ENCODE measurements around the gene INSIG1.

INSIG1 gene

DNA sequence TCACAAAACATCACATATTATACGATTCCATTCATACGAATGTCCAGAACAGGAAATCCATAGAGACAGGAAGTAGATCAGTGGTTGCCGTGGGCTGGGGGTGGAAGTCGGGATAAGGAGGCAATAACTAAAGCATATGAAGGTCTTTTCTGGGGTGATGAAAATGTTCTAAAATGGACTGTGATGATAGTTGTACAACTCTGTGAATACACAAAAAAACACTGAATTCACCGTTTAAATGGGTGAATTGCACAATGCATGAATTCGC lies 3.2 kb upstream of the INSIG1 start:
- DNase-seq (ENCODE audit: low read depth in 2 of 2), result no peak
- H3K4me3 ChIP-seq (replicated peaks in 1 of 2; ENCODE audit: low read depth in 2 of 2, low read length in 2 of 2), result no peak overlapping the region
- TF ChIP-seq, protein P1, sequence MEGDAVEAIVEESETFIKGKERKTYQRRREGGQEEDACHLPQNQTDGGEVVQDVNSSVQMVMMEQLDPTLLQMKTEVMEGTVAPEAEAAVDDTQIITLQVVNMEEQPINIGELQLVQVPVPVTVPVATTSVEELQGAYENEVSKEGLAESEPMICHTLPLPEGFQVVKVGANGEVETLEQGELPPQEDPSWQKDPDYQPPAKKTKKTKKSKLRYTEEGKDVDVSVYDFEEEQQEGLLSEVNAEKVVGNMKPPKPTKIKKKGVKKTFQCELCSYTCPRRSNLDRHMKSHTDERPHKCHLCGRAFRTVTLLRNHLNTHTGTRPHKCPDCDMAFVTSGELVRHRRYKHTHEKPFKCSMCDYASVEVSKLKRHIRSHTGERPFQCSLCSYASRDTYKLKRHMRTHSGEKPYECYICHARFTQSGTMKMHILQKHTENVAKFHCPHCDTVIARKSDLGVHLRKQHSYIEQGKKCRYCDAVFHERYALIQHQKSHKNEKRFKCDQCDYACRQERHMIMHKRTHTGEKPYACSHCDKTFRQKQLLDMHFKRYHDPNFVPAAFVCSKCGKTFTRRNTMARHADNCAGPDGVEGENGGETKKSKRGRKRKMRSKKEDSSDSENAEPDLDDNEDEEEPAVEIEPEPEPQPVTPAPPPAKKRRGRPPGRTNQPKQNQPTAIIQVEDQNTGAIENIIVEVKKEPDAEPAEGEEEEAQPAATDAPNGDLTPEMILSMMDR (IDR thresholded peaks at IDR 0.05; ENCODE audit: low read depth, low read length), result no peak

DNA sequence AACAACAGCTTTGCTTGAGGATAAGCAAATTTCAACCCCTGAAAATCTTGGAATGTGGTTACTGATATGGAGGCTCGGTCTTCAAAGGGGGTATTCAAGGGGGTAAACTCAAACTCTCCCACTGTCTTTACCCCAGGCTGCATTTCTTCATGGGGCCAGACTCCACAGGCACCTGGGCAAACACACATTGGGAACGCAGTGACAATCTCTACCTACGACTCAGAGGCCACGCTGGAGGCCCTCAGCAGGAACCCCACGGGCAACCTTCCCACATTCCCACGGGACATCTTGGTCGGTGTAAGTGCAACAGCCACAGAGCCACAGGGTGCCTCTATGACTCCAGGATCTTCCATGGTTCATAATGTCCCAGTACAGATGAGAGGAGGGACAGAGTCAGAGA lies 2.2 kb upstream of the INSIG1 start:
- TF ChIP-seq, protein P1 (IDR thresholded peaks at IDR 0.05; ENCODE audit: low read depth, low read length), result no peak
- no peak overlapping the region for H3K4me3 ChIP-seq (replicated peaks in 1 of 2; ENCODE audit: low read depth in 2 of 2, low read length in 2 of 2)
- DNase-seq (ENCODE audit: low read depth in 2 of 2), result no peak

GRCh38 chr7:155296006-155296787 lies 1.5 kb upstream of the INSIG1 start:
- TF ChIP-seq, protein P1 (IDR thresholded peaks at IDR 0.05; ENCODE audit: low read depth, low read length), result no peak
- DNase-seq (ENCODE audit: low read depth in 2 of 2), result no peak
- peak overlapping the region; percentile 56 to 61 for H3K4me3 ChIP-seq (replicated peaks in 1 of 2; ENCODE audit: low read depth in 2 of 2, low read length in 2 of 2)

GRCh38 chr7:155296788-155297516 lies 726 bp upstream of the INSIG1 start:
- DNase-seq (ENCODE audit: low read depth in 2 of 2), result peak; percentile 81 to 86
- peak overlapping the region; percentile 56 to 61 for H3K4me3 ChIP-seq (replicated peaks in 1 of 2; ENCODE audit: low read depth in 2 of 2, low read length in 2 of 2)
- TF ChIP-seq, protein P1 (IDR thresholded peaks at IDR 0.05; ENCODE audit: low read depth, low read length), result no peak

- no peak for DNase-seq (ENCODE audit: low read depth in 2 of 2)
- H3K4me3 ChIP-seq (replicated peaks in 1 of 2; ENCODE audit: low read depth in 2 of 2, low read length in 2 of 2), result peak overlapping the region; percentile 85 to 87
- TF ChIP-seq, protein P1 (IDR thresholded peaks at IDR 0.05; ENCODE audit: low read depth, low read length), result no peak
These were observed 683 bp downstream of the INSIG1 start for GRCh38 chr7:155298288-155298833.

DNA sequence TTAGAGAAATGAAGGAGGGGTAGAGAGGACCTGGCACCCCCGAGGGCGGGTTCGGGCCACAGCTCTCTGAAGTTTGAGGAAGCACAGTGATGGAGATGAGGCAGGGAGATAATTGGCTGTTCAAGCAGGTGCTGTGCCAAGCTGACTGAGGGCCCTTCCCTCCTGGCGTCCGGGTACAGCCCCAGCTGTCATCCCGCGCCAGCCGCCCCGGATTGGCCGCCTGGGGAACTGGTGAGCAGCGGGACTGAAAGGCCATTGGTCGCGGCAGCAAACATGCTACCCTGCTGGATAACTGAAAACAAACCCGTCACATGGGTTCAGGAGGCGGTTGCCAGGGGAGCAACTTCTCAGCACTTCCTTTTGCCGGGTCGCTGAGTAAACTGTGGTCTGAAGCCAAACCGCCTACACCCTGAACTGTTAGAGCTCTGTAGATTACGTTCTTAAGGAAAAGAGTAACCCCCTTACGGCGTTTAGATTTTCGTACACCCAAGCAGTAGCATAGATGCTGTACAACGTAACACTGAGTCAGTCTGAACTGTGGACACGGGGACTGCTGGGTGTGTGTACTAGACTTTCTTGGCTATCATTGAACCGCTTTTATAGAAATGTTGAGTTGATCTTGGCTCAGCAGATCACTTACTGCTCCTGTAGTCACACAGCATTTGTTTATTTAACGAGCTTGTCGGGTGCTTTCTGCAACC lies 1.3 kb downstream of the INSIG1 start:
- peak overlapping the region; percentile 85 to 87 for H3K4me3 ChIP-seq (replicated peaks in 1 of 2; ENCODE audit: low read depth in 2 of 2, low read length in 2 of 2)
- peak; percentile 97 for DNase-seq (ENCODE audit: low read depth in 2 of 2)
- TF ChIP-seq, protein P1 (IDR thresholded peaks at IDR 0.05; ENCODE audit: low read depth, low read length), result no peak

Measured in cardiac fibroblast (primary cell).